NOMO-1 treated with dmso at 0.1 percent for 144 hours (cell line): ENCODE data around the gene TEX38.
"Not testable (repeated sequence)": the region's sequence is repeated elsewhere in the genome, so short reads cannot be mapped to it uniquely, and the experiment has no call there.

Experiments
- DNase-seq: peaks from one replicate; lab custom pipeline; 2025; ENCODE audit not compliant: unreplicated experiment; lab: John Stamatoyannopoulos, UW

The TEX38 gene

DNA sequence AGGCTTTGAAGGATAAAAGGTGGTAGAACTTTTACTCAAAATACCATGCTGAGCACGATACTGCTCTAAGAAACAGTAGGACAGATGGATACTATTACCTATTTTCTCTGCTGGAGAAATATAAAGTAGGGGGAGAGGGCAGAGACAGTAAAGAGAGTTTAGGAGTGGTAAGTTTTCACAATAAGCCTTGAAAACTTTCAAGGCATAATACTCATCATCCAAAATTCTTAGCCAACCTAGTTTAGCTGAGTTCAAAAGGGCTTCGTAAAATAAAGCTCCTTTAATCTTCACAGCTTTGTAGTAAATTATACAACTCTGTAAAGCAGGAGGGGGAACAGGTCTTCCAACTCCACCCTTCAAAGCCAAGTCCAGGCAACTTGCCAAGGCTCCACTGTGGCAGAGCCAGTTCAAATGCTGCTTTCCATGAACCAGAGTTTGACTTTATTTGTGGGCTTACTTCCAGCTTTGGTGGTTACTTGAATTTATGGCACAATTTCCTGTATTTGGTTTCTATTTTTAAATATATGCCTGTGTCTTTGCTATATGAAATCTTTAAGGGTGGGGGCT lies 15.5 kb downstream of the TEX38 start:
- DNase-seq = no peak

GRCh38 chr1:46687921-46688509 lies 16.4 kb downstream of the TEX38 start:
- DNase-seq = no peak

GRCh38 chr1:46689356-46689755 lies 17.7 kb downstream of the TEX38 start:
- DNase-seq = no peak

GRCh38 chr1:46689897-46690296 lies 18.2 kb downstream of the TEX38 start:
- DNase-seq = no peak

DNA sequence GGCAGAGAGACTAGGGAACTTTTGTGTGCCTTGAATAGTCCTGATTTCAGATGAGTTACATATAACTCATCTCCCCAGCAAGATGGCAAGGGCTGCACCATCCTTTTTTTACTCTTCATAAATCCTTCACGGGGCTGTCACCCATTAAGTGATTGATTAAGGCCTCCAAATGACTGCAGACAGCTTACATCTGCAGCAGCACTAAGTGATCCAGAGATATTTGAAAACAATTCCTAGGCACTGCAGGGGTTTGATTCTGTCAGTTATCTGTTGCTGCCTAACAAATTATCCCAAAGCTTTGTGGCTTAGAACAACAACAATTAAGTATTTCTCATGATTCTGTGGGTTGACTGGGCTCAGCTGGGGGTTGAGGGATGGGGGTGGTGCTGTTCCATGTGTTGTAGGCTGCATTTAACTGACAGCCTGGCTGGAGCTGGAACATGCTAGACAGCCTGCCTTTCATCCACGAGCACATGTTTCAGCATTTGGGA lies 19.3 kb downstream of the TEX38 start:
- no peak for DNase-seq

- DNase-seq = no peak
Measured at GRCh38 chr1:46691997-46692790, 20.5 kb downstream of the TEX38 start.

DNA sequence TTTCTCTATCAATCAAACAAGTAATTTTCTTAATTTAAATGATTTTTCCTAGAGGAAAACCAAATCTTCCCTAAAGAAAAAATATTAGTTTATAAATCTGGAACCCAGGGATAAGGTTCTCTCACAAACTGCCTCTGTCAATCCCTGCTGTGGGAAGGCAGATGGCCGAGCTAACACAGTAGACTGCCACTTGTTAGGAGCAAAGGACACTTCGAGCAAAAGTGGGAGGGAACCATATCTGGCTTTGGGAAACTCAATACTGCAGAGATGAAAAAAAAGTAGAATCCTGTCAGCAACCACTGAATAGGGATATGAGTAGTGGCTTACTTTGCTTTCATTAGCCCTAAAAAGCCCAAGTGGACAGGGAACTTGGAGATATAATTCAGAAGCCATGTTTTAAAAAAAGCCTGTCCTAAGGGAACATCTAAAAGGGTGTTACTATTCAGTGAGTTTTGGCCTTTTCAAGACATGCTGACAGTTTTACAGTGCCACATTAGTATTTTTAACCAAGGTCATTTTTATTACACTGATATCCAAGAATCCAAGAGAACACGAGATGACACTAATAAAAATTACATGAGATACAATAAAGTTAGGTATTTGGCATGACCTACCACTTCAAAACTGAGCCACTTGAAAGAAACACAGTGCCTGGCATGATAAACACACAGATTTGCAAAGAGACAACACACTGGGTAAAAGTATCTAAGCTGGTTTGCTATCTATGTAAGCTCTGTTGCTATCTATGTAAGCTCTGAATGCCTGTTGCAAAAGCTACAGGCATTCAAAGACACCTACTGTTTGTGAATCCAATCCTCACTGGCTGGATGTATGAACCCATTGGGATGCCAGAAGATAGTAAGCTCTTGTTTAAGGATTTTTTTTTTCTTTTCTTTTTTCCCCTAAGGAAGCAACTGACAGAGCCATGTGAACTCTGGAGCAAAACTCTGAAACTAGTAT lies 21.4 kb downstream of the TEX38 start:
- DNase-seq = no peak

GRCh38 chr1:46694676-46695075 lies 23.0 kb downstream of the TEX38 start:
- not testable (repeated sequence) for DNase-seq

DNA sequence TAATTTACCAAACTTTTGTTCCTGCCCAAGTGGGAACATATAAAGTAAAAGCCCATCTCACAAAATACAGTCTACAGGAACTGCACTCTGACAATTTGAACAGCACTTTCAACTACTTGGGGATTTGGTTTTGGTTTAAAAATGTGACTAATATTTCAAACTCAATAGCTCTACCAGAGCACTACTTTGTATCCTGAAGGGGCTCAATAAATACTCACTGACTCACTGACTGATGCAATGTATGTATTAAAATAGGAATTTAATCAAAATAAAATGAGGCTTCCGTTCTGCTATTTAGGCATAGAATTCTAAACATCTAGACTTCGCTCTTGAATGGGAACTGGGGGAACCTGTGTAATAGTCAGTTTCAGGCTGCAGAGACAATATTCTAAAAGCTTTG lies 25.4 kb downstream of the TEX38 start:
- no peak for DNase-seq

- peak; percentile 40 for DNase-seq
Measured at GRCh38 chr1:46699666-46700065, 28.0 kb downstream of the TEX38 start.

GRCh38 chr1:46703927-46704641 lies 32.4 kb downstream of the TEX38 start:
- no peak for DNase-seq

- DNase-seq = no peak
Measured at GRCh38 chr1:46705408-46705807, 33.8 kb downstream of the TEX38 start.

GRCh38 chr1:46708121-46708520 lies 36.5 kb downstream of the TEX38 start:
- DNase-seq = no peak

DNA sequence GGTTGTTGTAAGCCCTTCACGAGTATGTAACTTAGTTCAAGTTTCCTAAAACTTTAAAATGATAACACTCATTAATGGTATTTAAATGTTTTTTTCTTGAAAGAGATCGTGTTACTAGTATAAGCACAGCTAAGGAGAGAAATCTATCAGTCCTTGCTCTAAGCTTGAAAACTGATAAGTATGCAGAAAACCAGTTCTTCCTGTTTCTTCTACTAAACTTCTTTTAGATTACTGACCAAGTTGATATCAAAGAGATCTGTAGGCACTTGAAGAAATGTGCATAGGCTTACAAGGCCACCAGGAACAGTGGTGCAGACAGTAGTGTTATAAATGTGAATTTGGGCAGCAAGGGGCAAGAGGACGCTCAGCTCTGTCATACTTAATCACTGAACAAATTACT lies 43.3 kb downstream of the TEX38 start:
- no peak for DNase-seq

DNA sequence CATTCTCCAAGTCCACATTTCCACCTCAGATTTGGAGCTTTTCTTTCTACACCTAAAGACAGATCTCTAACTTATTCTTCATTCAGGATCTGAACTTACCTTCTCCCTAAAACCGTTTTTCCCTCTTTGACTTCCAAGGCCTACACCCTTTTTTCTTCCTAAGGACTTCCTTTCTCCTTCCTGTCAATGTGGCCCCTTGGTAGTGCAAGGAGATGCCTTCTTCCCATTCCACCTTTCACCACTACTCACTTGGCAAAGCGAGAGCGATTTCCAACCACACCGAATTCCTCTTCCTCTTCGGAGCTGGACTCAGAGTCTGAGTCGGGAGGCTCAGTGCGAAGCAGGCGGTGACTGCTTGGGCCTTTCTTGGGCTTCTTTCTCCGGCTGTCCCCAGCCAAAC lies 46.0 kb downstream of the TEX38 start:
- no peak for DNase-seq

DNA sequence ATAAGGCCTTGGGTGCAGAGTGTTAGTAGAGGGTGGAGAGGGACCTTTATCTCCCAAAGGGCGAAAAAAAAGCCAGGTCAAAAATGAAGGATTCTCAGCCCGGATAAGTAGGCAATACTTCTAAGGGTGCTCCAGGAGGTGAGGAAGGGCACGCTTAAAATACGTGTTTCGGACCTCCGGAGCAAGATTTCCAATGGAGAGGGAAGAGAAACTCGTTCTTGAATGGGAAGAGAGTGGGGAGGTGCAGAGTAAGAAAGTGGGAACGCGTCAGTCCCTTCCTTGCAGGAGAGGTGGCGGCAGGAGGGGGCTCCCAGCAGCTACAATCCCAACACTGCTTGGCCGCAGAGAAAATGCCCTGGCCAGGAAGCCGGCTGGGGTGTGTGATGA lies 46.7 kb downstream of the TEX38 start:
- DNase-seq = no peak

DNA sequence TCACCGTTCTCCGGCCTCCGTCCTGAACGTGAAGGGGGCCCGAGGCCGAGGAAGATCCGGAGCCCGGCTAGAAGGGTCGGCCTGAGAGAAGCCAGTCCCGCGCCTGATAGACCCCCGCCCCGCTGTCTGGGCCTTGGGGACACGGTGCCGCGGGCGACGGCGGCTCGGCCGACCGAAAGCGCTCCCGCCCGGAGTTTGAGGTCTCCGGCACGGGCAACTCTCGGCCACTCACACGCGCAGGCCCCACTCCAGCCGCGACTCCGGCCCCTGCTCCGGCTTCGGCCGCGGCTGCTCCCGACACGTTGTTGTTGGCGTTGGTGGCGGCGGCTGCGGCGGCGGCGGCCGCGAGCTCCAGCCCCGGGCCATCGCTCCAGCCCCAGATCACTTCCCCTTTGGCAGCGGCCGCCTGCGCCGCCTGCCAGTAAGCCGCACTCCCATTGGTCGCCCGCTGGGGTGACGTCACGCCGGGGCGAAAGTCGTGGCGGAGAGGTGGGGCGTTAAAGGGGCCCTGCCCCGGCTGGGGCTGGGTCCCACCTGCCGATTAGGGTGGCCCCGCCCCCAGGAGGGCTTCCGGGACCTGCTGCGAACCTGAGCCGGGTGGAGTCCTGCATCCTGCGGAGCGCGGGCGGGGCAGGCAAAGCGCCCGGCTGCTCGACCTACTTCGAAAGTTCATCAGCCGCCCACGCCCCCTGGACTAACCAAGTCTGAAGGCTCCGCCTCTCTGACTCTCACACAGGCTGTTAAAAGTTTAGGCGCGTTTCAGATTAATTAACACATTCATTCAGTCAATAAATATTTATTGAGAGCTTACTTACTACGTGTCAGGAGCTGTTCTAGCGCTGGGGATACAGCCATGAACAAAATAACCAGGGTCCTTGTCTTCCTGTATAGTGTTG lies 47.3 kb downstream of the TEX38 start, which contains the start of gene EFCAB14:
TSS of gene EFCAB14 (minus strand) at position 388 of the 896 bp plus-strand sequence. CDS start 1,027 bp downstream, outside the sequence.
- DNase-seq = peak; percentile 94

DNA sequence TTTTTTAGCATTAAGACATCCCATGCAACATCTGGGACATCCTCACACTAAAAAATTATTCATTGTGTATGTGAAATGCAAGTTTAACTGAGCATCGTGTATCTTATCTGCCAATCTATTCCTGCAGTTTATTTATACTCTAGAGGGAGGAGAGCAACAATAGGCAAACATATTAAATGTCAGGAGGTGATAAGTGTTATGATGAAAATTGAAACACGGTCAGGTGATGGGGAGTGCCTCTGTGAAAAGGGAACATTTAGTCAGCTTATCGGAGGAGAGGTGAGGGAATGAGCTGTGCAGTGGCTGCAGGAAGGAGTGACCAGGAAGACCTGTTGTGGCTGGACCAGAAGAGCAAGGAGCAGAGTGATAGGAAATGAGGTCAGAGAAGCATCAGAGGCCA lies 48.0 kb downstream of the TEX38 start:
- no peak for DNase-seq

DNA sequence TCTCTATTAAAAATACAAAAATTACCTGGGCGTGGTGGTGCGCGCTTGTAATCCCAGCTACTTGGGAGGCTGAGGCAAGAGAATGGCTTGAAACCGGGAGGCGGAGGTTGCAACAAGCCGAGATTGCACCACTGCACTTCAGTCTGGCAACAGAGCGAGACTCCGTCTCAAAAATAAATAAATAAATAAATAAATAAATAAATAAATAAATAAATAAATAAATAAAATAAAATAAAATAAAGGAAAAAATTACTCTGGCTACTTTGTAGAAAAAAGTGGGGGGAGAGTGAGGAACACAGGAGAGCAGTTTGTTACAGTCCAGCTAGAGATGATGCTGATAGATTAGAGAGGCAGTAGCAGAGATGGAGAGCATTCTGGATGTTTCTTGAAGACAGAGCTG lies 48.7 kb downstream of the TEX38 start:
- not testable (repeated sequence) for DNase-seq
